Prostate gland (tissue), 2 donors: ENCODE data around the gene CDC42BPA.

ENCODE experiments used
- POLR2A ChIP-seq: fragments of 450-650 bp; IDR thresholded peaks from one replicate; pipeline ENCODE4 v1.6.1; 2016; ENCODE audit warnings: antibody characterized with exemption, mild to moderate bottlenecking
- TF ChIP-seq, protein P1 (sequence below), 4 experiments: fragments of 200-600 bp in 2 of 4; fragments of 450-650 bp in 2 of 4; sonication (generic) in 2 of 4; IDR thresholded peaks; 1 replicate in 3 of 4; 2 replicates in 1 of 4; pipeline ENCODE4 v1.5.1; 2016 to 2019; ENCODE audit warnings: antibody characterized with exemption in 4 of 4, mild to moderate bottlenecking in 2 of 4, moderate library complexity in 2 of 4

DNA sequence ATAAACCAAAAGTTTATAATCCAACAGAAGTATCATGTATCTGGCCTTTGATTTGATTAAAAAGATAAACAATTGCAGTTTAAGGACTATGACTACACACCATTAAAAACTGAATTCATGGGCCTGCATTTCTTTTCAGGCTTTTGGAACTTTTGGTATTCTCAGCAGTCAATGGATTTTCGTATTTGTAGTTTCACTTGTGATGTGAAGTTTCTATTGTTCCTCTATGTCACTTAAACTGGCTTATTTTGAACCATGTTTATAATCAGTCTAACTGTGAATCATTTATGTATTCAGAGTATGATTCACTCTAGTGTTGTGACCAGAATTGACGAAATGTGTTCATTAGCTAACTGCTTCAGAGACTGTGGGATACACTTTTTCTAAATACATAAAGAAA, 245.3 kb downstream of the CDC42BPA start:
- no peak for TF ChIP-seq POLR2A
- TF ChIP-seq, protein P1, sequence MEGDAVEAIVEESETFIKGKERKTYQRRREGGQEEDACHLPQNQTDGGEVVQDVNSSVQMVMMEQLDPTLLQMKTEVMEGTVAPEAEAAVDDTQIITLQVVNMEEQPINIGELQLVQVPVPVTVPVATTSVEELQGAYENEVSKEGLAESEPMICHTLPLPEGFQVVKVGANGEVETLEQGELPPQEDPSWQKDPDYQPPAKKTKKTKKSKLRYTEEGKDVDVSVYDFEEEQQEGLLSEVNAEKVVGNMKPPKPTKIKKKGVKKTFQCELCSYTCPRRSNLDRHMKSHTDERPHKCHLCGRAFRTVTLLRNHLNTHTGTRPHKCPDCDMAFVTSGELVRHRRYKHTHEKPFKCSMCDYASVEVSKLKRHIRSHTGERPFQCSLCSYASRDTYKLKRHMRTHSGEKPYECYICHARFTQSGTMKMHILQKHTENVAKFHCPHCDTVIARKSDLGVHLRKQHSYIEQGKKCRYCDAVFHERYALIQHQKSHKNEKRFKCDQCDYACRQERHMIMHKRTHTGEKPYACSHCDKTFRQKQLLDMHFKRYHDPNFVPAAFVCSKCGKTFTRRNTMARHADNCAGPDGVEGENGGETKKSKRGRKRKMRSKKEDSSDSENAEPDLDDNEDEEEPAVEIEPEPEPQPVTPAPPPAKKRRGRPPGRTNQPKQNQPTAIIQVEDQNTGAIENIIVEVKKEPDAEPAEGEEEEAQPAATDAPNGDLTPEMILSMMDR (IDR thresholded peaks at IDR 0.05), result no peak
